Epithelial cell of proximal tubule (primary cell): ENCODE results near the gene ZSCAN26. TPM values are rescaled to one million over a fixed set of nuclear protein-coding genes. Genes with fewer than 3 reads are reported as not detected.

Experiments
- DNase-seq: peaks from one replicate; pipeline ENCODE4 v3.0.0-alpha.2; 2011; ENCODE audit warnings: low read depth
- H3K4me3 ChIP-seq: 2 replicates; pipeline ENCODE4 v1.5.1; 2011; ENCODE audit warnings: low read depth, mild to moderate bottlenecking, low read length
- total RNA-seq: library from RNA; depleted of rRNA; stranded (reverse); fragments of >200 nt; gene quantifications from 2 replicates; pipeline ENCODE4 v1.2.3, GENCODE V29; 2015
- TF ChIP-seq, protein P1 (sequence below): conservative IDR thresholded peaks from 2 replicates; pipeline ENCODE4 v1.5.1; 2012; ENCODE audit warnings: low read depth, mild to moderate bottlenecking, low read length

Gene ZSCAN26
- total RNA-seq, 1 donor from 2014 or later: 6.0 TPM

DNA sequence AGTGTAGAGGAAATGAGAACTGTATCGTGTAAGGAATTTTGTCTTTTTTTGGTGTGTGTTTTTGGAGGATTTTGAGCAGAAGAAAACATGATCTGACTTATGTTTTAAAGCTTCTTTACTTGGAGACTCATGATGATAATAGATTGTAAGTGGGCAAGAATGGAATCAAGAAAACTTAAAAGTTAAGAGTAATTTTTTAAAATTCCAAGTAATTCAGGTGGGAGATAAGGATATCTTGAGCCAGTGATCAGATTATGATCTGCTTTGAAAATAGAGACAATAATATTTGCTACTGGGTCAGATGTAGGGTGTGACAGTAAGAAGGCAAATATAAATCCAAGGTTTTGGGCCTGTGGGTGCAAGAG, 734 bp downstream of the ZSCAN26 start:
- TF ChIP-seq, protein P1, sequence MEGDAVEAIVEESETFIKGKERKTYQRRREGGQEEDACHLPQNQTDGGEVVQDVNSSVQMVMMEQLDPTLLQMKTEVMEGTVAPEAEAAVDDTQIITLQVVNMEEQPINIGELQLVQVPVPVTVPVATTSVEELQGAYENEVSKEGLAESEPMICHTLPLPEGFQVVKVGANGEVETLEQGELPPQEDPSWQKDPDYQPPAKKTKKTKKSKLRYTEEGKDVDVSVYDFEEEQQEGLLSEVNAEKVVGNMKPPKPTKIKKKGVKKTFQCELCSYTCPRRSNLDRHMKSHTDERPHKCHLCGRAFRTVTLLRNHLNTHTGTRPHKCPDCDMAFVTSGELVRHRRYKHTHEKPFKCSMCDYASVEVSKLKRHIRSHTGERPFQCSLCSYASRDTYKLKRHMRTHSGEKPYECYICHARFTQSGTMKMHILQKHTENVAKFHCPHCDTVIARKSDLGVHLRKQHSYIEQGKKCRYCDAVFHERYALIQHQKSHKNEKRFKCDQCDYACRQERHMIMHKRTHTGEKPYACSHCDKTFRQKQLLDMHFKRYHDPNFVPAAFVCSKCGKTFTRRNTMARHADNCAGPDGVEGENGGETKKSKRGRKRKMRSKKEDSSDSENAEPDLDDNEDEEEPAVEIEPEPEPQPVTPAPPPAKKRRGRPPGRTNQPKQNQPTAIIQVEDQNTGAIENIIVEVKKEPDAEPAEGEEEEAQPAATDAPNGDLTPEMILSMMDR: no peak
- no peak for DNase-seq
- peak overlapping the region; percentile 77 for H3K4me3 ChIP-seq

DNA sequence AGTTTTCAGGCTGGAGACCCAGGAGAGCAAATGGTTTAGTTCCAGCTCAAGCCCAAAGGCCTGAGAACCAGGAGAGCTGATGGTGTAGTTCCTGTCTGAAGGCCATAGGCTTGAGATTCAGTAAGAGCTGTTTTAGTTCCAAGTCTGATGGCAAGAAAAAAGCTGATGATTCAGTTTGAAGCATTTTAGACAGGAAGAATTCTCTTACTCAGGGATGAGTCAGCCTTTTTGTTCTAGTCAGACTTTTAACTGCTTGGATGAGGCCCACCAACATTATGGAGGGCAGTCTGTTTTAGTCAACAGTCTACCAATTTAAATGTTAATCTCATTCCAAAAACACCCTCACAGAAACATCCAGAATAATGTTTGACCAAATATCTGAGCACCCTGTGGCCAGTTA, 2.5 kb downstream of the ZSCAN26 start:
- no peak overlapping the region for H3K4me3 ChIP-seq
- TF ChIP-seq, protein P1: no peak
- DNase-seq: peak; percentile 81

DNA sequence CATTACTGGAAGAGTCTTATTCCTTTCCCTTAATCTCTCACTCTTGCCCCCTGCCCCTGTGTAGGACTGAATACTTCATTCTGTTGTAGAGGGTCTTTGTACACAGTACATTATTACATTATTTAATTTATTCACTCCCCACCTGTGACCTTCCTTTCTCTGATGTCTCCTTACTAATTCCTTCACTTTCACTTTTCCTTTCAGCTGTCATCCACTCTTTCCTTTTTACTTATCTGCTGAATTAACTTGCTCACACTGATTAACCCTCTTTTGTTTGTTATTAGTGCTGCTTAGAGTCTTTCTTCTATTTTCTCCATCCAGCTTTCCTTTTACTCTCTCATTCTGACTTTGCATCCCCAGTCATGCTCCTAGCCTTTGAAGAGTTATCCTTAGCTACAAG, 7.9 kb downstream of the ZSCAN26 start:
- TF ChIP-seq, protein P1: no peak
- no peak for DNase-seq
- no peak overlapping the region for H3K4me3 ChIP-seq

DNA sequence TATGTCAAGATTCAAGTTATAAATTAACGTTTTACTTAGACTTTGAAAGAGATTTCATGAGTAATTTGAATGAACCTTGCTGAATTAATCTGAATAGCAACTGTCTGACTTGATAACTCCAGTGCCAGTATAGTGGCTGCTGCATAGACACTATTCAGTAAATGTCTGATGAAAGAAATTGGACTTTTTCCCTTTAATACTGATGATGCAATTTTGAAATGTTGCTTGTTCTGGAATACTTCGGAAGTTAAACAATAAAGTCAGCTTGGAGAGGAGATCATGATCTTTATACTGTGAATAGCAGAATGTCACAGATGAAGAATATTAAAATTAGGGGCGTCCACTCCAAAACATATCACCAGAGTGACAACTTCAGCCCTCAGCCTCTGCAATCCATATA, 10.8 kb downstream of the ZSCAN26 start:
- TF ChIP-seq, protein P1: no peak
- H3K4me3 ChIP-seq: no peak overlapping the region
- no peak for DNase-seq

DNA sequence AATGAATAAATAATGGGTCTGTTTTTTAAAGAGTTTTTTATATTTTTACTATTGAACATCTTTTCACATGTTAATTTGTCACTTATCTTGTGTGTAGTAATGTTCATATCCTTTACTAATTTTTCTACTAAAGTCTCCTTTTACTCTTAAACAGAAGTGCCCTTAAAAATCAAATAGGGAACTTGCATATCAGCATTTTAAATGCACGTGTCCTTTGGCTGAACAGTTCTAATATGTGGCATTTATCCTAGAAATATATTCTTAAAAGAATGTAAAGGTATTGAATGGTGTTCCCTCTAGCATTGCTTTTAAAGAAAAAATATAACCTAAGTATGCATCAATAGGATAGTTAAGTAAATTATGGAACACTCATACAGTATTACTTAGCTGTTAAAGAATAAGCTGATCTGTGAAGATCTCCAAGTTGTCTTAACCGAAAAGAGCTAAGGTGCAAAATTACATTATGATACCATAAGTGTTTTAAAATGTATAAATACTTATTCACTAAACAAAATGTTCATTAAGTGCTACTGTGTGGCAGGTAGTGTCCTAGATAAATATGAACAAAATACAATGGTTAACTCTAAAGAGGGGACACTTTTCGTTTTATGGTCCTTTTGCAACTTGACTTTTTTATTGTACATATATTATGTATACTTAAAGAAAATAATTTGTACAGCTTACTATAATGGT, 13.8 kb downstream of the ZSCAN26 start:
- no peak for DNase-seq
- H3K4me3 ChIP-seq: peak overlapping the region; percentile 88
- TF ChIP-seq, protein P1: no peak

DNA sequence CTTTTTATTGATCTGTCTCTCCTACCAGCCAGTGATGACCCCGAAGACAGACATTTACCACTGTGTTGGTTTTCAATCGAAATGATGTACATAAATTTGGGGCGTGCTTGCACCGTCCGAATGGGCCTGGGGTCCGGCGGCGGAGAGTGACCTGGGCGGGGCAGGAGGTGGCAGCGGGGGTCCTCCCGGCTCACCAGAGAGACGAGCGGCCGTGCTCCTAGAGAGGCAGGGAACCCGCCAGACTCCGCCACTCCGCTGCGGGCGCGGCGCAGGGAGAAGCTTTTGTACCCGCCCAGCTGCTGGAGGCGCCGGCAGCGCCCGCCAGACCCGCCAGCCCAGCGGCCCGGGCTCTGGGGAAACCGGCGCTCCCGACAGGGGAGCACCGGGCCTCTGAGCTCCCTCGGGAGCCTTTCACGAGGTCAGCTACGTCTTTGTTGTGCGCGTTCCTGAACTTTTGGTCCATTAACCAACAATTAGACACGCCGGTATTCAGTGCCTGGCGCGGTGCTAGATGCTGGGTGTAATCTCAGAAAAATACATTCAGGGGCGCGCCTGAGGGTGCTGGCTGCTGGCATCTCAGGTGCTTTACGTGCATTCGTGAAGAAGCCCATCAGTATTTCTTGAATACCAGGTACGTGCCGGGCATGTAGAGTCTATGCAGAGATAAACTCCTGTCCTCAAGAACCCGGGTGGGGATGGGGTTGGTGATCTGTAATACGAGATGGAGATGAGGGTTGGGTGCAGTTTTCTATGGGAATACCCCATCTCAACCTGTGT, 14.5 kb downstream of the ZSCAN26 start, which contains the start of gene PGBD1:
TSS of gene PGBD1 (plus strand) at position 285 of the 777 bp plus-strand sequence. CDS start 2,242 bp downstream, outside the sequence.
- peak within 1 kb of the TSS; percentile 88 for H3K4me3 ChIP-seq
- TF ChIP-seq, protein P1: no peak
- DNase-seq: no peak
